ENCODE results near the gene IFNGR2. TPM values are rescaled to one million over a fixed set of nuclear protein-coding genes. Genes with fewer than 3 reads are reported as not detected.

The IFNGR2 gene
- total RNA-seq, 1 experiment from 2014 or later: 47.9 TPM

DNA sequence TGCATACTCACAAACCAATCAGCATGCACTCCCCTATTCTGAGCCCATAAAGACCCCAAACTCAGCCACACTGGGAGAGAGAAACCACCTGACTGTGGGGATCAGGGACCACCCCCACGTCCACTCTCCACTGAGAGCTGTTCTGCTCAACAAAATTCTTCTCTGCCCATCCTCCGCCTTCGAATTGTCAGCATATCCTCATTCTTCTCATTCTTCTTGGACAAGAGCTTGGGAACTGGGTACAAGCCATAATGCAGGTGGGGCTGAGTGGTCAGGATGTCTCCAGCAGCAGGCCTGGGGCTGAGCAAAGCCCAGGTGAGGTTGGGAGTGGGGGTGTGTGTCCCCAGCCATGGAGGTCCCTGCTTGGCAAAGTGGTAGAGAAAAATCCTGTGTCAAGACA, 34.6 kb upstream of the IFNGR2 start:
- DNase-seq (ENCODE audit: low read depth, low spot score) (no peak), ATAC-seq (no peak)
- no TSS peak for BruUV-seq (replicated peaks)
- intact Hi-C loops (cut with micrococcal nuclease; ENCODE audit: unreplicated experiment) (no loop called here), in situ Hi-C loops (cut with HindIII; ENCODE audit: low pct_unique_long_range_greater_than_20kb, low sequenced_read_pairs) (no loop called here)
- H3K27me3 ChIP-seq (ENCODE audit: control insufficient read depth, insufficient read depth, low read length): no peaks in the 10 kb centered on the region
- no peak overlapping the region for H3K27ac ChIP-seq (ENCODE audit: low read length)
- no peak for TF ChIP-seq POLR2AphosphoS5 (IDR thresholded peaks at IDR 0.05; ENCODE audit: low read depth, low read length)
- no peak for TF ChIP-seq TCF7L2 (IDR thresholded peaks at IDR 0.05; ENCODE audit: low read depth, low read length)
- TF ChIP-seq SIN3A (IDR thresholded peaks at IDR 0.05; ENCODE audit: borderline replicate concordance, insufficient read depth, low read depth, low read length): no peak
- TF ChIP-seq, protein P1, sequence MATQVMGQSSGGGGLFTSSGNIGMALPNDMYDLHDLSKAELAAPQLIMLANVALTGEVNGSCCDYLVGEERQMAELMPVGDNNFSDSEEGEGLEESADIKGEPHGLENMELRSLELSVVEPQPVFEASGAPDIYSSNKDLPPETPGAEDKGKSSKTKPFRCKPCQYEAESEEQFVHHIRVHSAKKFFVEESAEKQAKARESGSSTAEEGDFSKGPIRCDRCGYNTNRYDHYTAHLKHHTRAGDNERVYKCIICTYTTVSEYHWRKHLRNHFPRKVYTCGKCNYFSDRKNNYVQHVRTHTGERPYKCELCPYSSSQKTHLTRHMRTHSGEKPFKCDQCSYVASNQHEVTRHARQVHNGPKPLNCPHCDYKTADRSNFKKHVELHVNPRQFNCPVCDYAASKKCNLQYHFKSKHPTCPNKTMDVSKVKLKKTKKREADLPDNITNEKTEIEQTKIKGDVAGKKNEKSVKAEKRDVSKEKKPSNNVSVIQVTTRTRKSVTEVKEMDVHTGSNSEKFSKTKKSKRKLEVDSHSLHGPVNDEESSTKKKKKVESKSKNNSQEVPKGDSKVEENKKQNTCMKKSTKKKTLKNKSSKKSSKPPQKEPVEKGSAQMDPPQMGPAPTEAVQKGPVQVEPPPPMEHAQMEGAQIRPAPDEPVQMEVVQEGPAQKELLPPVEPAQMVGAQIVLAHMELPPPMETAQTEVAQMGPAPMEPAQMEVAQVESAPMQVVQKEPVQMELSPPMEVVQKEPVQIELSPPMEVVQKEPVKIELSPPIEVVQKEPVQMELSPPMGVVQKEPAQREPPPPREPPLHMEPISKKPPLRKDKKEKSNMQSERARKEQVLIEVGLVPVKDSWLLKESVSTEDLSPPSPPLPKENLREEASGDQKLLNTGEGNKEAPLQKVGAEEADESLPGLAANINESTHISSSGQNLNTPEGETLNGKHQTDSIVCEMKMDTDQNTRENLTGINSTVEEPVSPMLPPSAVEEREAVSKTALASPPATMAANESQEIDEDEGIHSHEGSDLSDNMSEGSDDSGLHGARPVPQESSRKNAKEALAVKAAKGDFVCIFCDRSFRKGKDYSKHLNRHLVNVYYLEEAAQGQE (IDR thresholded peaks at IDR 0.05; ENCODE audit: insufficient read depth in 1 of 2, low read depth in 2 of 2, low read length in 1 of 2): no peak
- TF ChIP-seq, protein P2, sequence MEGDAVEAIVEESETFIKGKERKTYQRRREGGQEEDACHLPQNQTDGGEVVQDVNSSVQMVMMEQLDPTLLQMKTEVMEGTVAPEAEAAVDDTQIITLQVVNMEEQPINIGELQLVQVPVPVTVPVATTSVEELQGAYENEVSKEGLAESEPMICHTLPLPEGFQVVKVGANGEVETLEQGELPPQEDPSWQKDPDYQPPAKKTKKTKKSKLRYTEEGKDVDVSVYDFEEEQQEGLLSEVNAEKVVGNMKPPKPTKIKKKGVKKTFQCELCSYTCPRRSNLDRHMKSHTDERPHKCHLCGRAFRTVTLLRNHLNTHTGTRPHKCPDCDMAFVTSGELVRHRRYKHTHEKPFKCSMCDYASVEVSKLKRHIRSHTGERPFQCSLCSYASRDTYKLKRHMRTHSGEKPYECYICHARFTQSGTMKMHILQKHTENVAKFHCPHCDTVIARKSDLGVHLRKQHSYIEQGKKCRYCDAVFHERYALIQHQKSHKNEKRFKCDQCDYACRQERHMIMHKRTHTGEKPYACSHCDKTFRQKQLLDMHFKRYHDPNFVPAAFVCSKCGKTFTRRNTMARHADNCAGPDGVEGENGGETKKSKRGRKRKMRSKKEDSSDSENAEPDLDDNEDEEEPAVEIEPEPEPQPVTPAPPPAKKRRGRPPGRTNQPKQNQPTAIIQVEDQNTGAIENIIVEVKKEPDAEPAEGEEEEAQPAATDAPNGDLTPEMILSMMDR (IDR thresholded peaks at IDR 0.05): no peak
- H3K4me1 ChIP-seq (ENCODE audit: control insufficient read depth, insufficient read depth, low read length): no peaks in the 10 kb centered on the region
- H3K9me3 ChIP-seq (ENCODE audit: control insufficient read depth, insufficient read depth, low read depth, low read length): no peaks in the 10 kb centered on the region; the same call in 1 of the 2 replicates
- POLR2A ChIA-PET: no interaction called here
- no peaks in the 10 kb centered on the region for H3K36me3 ChIP-seq (ENCODE audit: control insufficient read depth, insufficient read depth, low read length)
- CTCF ChIA-PET: no interaction called here
- H3K4me3 ChIP-seq (ENCODE audit: low read depth in 2 of 2, low read length in 2 of 2): no peak overlapping the region

DNA sequence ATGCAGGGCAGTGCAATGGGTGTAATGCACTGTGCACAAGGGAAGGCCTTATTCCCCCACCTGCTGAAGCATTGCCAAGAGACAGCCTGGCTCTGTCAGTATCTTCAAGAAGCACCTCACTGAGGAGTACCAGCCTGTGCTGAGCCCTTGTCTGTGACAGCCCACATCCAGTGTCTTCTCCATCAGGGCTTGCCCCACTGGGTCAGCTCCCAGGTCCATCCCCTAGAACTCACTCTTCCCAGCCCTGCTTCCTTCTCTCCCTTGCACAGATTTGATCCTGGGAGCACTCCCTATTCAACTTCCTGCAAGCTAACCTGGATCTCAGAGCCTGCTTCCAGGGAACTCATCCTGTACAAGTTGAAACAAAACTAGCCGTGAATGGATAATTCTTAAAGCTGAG, 33.6 kb upstream of the IFNGR2 start:
- no TSS peak for BruUV-seq (replicated peaks)
- POLR2A ChIA-PET: no interaction called here
- DNase-seq (ENCODE audit: low read depth, low spot score): no peak
- H3K4me3 ChIP-seq (ENCODE audit: low read depth in 2 of 2, low read length in 2 of 2): no peak overlapping the region
- in situ Hi-C loops (cut with HindIII; ENCODE audit: low pct_unique_long_range_greater_than_20kb, low sequenced_read_pairs): no loop called here
- H3K36me3 ChIP-seq (ENCODE audit: control insufficient read depth, insufficient read depth, low read length): no peaks in the 10 kb centered on the region
- no peaks in the 10 kb centered on the region for H3K27me3 ChIP-seq (ENCODE audit: control insufficient read depth, insufficient read depth, low read length)
- H3K27ac ChIP-seq (ENCODE audit: low read length): no peak overlapping the region
- intact Hi-C loops (cut with micrococcal nuclease; ENCODE audit: unreplicated experiment): no loop called here
- ATAC-seq: no peak
- TF ChIP-seq TCF7L2 (IDR thresholded peaks at IDR 0.05; ENCODE audit: low read depth, low read length): no peak
- no peak for TF ChIP-seq SIN3A (IDR thresholded peaks at IDR 0.05; ENCODE audit: borderline replicate concordance, insufficient read depth, low read depth, low read length)
- TF ChIP-seq, protein P2 (IDR thresholded peaks at IDR 0.05): no peak
- TF ChIP-seq, protein P1 (IDR thresholded peaks at IDR 0.05; ENCODE audit: insufficient read depth in 1 of 2, low read depth in 2 of 2, low read length in 1 of 2): no peak
- no peak for TF ChIP-seq POLR2AphosphoS5 (IDR thresholded peaks at IDR 0.05; ENCODE audit: low read depth, low read length)
- no peaks in the 10 kb centered on the region for H3K4me1 ChIP-seq (ENCODE audit: control insufficient read depth, insufficient read depth, low read length)
- CTCF ChIA-PET: interaction anchor here (1.0 kb wide), 1 partner anchor 167 kb away, joined by 3 read pairs; no protein-coding TSS in a partner anchor
- H3K9me3 ChIP-seq (ENCODE audit: control insufficient read depth, insufficient read depth, low read depth, low read length): no peaks in the 10 kb centered on the region; the same call in 1 of the 2 replicates
